ENCODE measurements around the gene ZC3H12C. TPM values are rescaled to one million over a fixed set of nuclear protein-coding genes. Genes with fewer than 3 reads are reported as not detected.
"Not testable (repeated sequence)": the region's sequence is repeated elsewhere in the genome, so short reads cannot be mapped to it uniquely, and the experiment has no call there.

ZC3H12C gene
- total RNA-seq, 1 donor from 2014 or later, result 11.8 TPM

- Mint-ChIP-seq H3K4me1 (ENCODE audit: unreplicated experiment) (peaks cover 7% of the 10 kb centered on the region), H3K27ac (no peak overlapping the region), H3K27me3 (no peaks in the 10 kb centered on the region), H3K9me3 (peaks cover 4% of the 10 kb centered on the region), H3K36me3 (no peaks in the 10 kb centered on the region), H3K4me3 (no peak overlapping the region)
- no peak for TF ChIP-seq CTCF (conservative IDR thresholded peaks at IDR 0.05)
- no peak for DNase-seq (ENCODE audit: extremely low spot score, unreplicated experiment)
Measured at GRCh38 chr11:110065189-110065588, 28.0 kb upstream of the ZC3H12C start.

GRCh38 chr11:110068001-110068400, 25.2 kb upstream of the ZC3H12C start:
- not testable (repeated sequence) for H3K9me3 Mint-ChIP-seq; H3K27me3 Mint-ChIP-seq; H3K27ac Mint-ChIP-seq; H3K36me3 Mint-ChIP-seq; DNase-seq (ENCODE audit: extremely low spot score, unreplicated experiment); H3K4me1 Mint-ChIP-seq (ENCODE audit: unreplicated experiment); H3K4me3 Mint-ChIP-seq

- no peak for DNase-seq (ENCODE audit: extremely low spot score, unreplicated experiment)
- Mint-ChIP-seq H3K9me3 (peaks cover 4% of the 10 kb centered on the region), H3K4me3 (no peak overlapping the region), H3K27ac (no peak overlapping the region), H3K4me1 (ENCODE audit: unreplicated experiment) (peaks cover 7% of the 10 kb centered on the region), H3K27me3 (no peaks in the 10 kb centered on the region), H3K36me3 (no peaks in the 10 kb centered on the region)
- TF ChIP-seq CTCF (conservative IDR thresholded peaks at IDR 0.05), result no peak
Measured at GRCh38 chr11:110069158-110069737, 23.9 kb upstream of the ZC3H12C start.

GRCh38 chr11:110070176-110070575, 23.0 kb upstream of the ZC3H12C start:
- peaks cover 7% of the 10 kb centered on the region for H3K4me1 Mint-ChIP-seq (ENCODE audit: unreplicated experiment)
- no peak overlapping the region for H3K4me3 Mint-ChIP-seq
- H3K27me3 Mint-ChIP-seq, result no peaks in the 10 kb centered on the region
- DNase-seq (ENCODE audit: extremely low spot score, unreplicated experiment), result no peak
- H3K27ac Mint-ChIP-seq, result no peak overlapping the region
- H3K9me3 Mint-ChIP-seq, result no peaks in the 10 kb centered on the region
- H3K36me3 Mint-ChIP-seq, result no peaks in the 10 kb centered on the region
- TF ChIP-seq CTCF (conservative IDR thresholded peaks at IDR 0.05), result no peak

- peaks cover 6% of the 10 kb centered on the region for H3K4me1 Mint-ChIP-seq (ENCODE audit: unreplicated experiment)
- H3K27ac Mint-ChIP-seq, result no peak overlapping the region
- no peak for TF ChIP-seq CTCF (conservative IDR thresholded peaks at IDR 0.05)
- H3K9me3 Mint-ChIP-seq, result no peaks in the 10 kb centered on the region
- H3K4me3 Mint-ChIP-seq, result no peak overlapping the region
- DNase-seq (ENCODE audit: extremely low spot score, unreplicated experiment), result no peak
- H3K36me3 Mint-ChIP-seq, result no peaks in the 10 kb centered on the region
- H3K27me3 Mint-ChIP-seq, result no peaks in the 10 kb centered on the region
Measured at GRCh38 chr11:110071197-110071596, 22.0 kb upstream of the ZC3H12C start.

- no peak overlapping the region for H3K27ac Mint-ChIP-seq
Measured at GRCh38 chr11:110072930-110073329, 20.3 kb upstream of the ZC3H12C start.

More at GRCh38 chr11:110072930-110073329, 20.3 kb upstream of the ZC3H12C start:
- no peak for DNase-seq (ENCODE audit: extremely low spot score, unreplicated experiment)
- no peaks in the 10 kb centered on the region for H3K9me3 Mint-ChIP-seq
- no peak overlapping the region for H3K4me3 Mint-ChIP-seq
- peaks cover 19% of the 10 kb centered on the region for H3K4me1 Mint-ChIP-seq (ENCODE audit: unreplicated experiment)
- H3K36me3 Mint-ChIP-seq, result no peaks in the 10 kb centered on the region
- no peak for TF ChIP-seq CTCF (conservative IDR thresholded peaks at IDR 0.05)
- H3K27me3 Mint-ChIP-seq, result no peaks in the 10 kb centered on the region

Measured in type B pancreatic cell (in vitro differentiated cells).